ENCODE measurements around the gene KCNT1.

The KCNT1 gene

DNA sequence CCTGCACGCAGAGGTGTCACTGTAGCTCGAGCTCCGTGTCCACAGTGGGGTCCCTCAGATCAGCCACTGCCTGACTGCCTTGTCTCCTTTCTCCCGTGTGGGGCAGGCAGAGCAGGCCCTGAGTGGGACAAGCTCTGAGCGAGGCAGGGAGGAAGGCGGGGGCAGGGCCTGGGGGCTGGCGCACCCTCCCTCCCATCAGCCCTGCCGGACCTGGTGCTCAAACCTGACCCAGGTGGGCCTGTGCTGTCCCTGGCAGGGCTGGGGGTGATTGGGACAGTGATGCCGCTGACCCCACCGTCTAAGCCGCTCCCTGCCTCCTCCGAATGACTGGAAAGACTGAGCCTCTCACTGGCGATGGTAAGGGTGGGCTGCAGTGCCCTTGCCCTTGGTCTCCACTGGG lies 60.9 kb downstream of the KCNT1 start:
- DNase-seq (ENCODE audit: low read depth in 1 of 2, low spot score in 1 of 2): no peak

- no peak for DNase-seq (ENCODE audit: low read depth in 1 of 2, low spot score in 1 of 2)
Measured at GRCh38 chr9:135763716-135764446, 61.9 kb downstream of the KCNT1 start.

DNA sequence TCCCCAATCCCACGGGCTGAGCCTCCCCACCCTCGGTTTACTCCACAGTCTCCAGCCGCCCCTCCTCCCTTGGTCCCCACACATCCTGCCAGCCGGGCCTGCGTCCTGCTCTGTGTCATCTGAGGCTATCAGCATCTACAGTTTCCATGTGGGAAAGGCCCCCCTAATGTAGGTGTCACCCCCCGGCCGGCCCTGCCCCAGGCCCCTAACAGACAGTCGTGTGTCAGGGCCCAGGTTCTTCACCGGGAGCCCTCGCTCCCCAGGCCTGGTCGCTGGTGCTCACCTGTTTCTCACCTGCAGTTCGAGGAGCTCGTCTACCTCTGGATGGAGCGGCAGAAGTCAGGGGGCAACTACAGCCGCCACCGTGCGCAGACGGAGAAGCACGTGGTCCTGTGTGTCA lies 62.7 kb downstream of the KCNT1 start:
- no peak for DNase-seq (ENCODE audit: low read depth in 1 of 2, low spot score in 1 of 2)

DNA sequence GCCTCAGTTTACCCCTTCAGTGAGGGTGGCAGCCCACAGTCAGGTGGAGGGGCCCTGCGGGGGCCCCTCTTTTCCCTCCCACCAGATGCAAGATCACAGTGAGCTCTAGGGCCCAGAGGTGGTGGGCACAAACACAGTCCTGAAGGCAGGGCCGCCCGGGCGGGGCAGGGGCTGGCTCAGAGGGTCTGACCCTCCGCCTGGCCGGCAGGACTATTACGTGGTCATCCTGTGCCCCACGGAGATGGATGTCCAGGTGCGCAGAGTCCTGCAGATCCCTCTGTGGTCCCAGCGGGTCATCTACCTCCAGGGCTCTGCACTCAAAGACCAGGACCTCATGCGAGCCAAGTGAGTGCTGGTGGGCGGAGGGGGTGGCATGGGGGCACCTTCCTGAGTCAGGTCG lies 63.4 kb downstream of the KCNT1 start:
- no peak for DNase-seq (ENCODE audit: low read depth in 1 of 2, low spot score in 1 of 2)

DNA sequence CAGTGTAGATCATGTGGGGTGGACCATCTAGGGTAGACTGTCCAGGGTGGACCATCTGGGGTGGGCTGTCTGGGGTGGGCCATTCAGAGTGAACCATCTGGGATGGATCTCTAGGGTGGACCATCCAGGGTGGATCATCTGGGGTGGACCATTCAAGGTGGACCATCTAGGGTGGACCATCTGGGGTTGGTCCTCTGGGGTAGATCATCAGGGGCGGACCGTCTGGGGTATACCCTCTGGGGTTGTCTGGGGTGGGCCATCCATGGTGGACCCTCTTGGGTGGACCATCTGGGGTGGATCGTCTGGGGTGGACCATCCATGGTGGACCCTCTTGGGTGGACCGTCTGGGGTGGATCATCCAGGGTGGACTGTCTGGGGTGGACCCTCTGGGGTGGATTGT lies 64.3 kb downstream of the KCNT1 start:
- no peak for DNase-seq (ENCODE audit: low read depth in 1 of 2, low spot score in 1 of 2)

DNA sequence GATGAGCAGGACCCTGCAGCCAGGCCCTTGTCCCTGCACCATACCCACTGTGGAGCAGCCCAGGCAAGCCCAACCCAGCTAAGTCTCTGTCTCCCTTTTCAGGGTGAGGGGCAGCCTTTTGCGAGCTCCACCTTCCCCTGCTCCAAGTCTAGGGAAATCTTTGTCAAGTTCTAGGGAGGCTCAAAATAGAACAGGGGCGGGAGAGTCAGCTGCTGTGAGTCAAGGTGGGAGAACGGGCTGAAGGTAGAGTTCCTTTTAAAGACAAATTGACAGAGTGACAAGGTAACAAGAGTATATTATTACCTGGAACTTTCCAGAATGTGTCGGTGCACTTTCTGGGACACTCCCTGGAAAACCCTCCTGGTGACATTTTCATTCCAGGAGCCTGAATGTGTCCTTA lies 64.7 kb downstream of the KCNT1 start:
- DNase-seq (ENCODE audit: low read depth in 1 of 2, low spot score in 1 of 2): no peak

- DNase-seq (ENCODE audit: low read depth in 1 of 2, low spot score in 1 of 2): no peak
Measured at GRCh38 chr9:135768516-135769218, 66.7 kb downstream of the KCNT1 start.

DNA sequence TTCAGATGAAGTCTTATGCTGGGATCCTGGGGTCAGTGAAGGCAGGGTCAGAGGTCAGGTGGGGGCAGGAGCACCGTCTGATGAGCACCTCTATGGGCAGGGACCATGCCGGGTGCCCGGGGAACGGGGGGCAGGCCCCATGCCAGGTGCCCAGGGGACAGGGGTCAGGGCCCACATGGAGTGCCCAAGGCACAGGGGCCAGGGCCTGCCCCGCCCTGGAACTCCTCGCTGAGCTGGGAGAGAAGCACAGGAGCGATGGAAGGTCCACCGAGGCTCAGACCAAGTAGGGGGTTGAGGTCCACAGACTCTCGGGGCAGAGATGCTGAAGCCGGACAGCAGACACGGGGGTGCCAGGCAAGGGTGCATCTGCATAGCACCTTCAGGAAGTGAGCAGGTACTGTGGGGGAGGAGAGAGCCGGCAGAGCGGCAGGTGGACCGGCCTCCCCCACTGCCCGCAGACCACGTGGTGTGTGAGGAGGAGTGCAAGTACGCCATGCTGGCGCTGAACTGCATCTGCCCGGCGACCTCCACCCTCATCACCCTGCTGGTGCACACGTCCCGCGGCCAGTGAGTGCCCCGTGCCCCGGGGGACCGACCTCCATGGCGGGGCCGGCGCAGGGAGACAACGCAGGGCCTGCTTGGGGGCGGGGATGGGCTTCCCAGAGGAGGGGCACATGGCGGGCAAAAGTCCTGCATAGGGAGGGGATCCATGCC lies 67.7 kb downstream of the KCNT1 start:
- no peak for DNase-seq (ENCODE audit: low read depth in 1 of 2, low spot score in 1 of 2)

DNA sequence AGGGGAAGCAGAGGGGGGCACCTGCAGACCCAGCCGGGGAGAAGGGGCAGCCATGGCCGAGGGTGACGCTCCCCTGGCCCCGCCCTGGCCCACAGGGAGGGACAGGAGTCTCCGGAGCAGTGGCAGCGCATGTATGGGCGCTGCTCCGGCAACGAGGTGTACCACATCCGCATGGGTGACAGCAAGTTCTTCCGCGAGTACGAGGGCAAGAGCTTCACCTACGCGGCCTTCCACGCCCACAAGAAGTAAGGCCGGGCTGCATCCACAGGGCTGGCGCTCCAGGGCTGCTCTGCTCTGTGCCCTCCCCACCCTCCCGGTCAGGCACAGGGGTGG lies 68.2 kb downstream of the KCNT1 start:
- DNase-seq (ENCODE audit: low read depth in 1 of 2, low spot score in 1 of 2): no peak

DNA sequence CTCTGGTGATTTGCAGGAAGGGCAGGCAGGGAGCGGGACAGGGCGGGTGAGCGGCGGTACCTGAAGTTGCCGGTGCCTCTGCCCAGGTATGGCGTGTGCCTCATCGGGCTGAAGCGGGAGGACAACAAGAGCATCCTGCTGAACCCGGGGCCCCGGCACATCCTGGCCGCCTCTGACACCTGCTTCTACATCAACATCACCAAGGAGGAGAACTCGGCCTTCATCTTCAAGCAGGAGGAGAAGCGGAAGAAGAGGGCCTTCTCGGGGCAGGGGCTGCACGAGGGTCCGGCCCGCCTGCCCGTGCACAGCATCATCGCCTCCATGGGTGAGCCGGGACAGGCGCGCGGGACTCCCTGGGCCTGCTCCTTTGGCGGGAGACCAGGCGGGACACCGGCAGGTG lies 68.8 kb downstream of the KCNT1 start:
- DNase-seq (ENCODE audit: low read depth in 1 of 2, low spot score in 1 of 2): no peak

GRCh38 chr9:135771401-135772051 lies 69.5 kb downstream of the KCNT1 start:
- DNase-seq (ENCODE audit: low read depth in 1 of 2, low spot score in 1 of 2): no peak

DNA sequence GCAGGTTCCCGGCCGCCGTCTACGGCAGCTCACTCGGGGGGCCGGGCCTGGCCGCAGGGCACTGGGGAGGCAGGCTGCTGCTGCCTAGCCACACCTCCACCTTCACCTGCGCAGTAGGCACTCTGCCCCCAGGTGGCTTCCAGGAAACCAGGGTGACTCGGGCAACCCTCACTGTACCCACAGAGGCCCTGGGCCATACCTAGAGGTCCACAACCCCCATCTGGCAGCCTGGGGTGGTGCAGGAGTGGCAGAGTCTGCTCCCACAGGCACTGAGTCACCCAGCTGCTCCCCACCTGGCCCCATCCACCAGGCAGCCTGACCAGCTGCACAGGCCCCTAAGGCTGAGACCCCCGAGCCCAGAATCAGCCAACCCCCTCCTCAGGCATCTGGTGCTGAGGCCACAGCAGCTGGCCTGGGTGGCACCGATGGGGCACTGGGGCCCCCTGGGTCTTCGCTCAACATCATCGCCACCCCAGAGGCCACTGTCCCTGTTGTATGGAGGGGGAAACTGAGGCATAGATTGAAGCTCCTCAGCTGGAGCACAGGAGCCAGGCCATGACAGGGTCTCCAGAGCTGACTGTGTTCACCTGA lies 70.2 kb downstream of the KCNT1 start:
- no peak for DNase-seq (ENCODE audit: low read depth in 1 of 2, low spot score in 1 of 2)

GRCh38 chr9:135772702-135773493 lies 70.9 kb downstream of the KCNT1 start:
- DNase-seq (ENCODE audit: low read depth in 1 of 2, low spot score in 1 of 2): no peak

DNA sequence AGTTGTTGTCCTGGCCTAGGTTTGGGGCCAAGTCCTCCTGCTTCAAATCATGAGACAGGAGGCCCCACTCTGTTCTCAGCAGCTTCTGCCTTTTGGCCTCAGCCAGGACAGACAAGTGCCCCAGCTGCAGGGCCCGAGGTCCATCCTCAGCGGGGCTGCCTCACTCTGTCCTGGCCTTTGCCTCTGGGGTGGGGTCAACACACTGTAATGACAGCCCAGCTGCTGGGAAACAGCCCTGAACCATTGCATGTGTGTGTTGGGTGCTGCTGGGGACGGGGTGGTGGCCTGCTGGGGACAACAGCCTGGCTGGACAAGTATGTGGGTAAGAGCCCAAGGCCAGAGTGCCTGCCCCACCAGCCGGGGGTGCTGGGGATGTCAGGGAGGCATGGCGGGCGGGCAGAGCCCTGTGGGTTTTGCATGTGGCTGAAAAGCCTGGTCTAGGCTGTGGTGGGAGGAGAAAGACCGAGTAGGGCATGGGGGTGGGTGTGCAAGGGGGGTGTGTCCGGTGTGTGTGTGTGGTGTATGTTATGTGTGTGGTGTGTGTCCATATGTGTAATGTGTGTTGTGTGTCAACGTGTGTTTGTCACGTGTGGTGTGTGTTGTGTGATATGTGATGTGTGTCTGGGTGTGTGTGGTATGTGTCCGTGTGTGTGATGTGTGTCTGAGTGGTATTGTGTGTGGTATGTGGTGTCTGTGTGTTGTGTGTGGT lies 71.7 kb downstream of the KCNT1 start:
- no peak for DNase-seq (ENCODE audit: low read depth in 1 of 2, low spot score in 1 of 2)

GRCh38 chr9:135774239-135774747 lies 72.3 kb downstream of the KCNT1 start:
- no peak for DNase-seq (ENCODE audit: low read depth in 1 of 2, low spot score in 1 of 2)

DNA sequence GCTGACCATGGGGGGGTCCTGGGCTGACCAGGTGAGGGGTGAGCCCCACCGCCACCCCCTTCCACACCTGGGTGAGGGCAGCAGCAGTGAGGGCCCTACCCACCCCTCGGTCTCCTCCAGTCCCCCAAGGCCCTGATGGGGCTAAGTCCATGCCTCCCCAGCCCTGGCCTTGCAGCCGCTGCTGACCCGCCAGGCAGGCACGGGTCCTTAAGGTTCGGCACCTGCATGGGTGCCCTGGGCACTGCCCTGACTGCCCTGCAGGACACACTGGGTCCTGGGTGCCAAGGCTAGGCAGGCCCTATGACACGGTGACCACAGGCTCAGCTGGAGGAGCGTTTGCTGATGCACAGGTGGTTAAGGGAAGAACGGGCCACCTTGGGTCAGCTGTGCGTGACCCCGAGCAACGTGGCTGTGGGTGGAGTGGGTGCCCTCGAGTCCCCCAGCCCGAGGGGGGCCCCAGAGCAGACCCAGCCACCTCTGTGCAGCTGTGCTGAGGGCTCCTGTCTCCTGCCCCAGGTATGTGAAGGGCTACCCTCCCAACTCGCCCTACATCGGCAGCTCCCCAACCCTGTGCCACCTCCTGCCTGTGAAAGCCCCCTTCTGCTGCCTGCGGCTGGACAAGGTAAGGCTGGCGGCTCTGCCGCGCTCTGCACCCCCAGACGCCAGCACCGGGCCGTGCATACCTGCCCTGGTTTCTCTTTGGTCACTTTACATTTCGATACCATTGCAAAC lies 73.0 kb downstream of the KCNT1 start:
- DNase-seq (ENCODE audit: low read depth in 1 of 2, low spot score in 1 of 2): no peak

GRCh38 chr9:135775911-135776310 lies 73.9 kb downstream of the KCNT1 start:
- no peak for DNase-seq (ENCODE audit: low read depth in 1 of 2, low spot score in 1 of 2)

GRCh38 chr9:135776893-135777622 lies 75.1 kb downstream of the KCNT1 start:
- DNase-seq (ENCODE audit: low read depth in 1 of 2, low spot score in 1 of 2): no peak

All from stimulated activated CD4-positive, alpha-beta T cell treated with anti-CD3 and anti-CD28 coated beads, Interleukin-15, amount 100 ng/mL, for 1 hour (primary cell).